Activated CD8-positive, alpha-beta memory T cell treated with anti-CD3 and anti-CD28 coated beads, Interleukin-2, amount 50 U/mL, for 4 hours (primary cell): Measurements from ENCODE around the gene DRD4.

ENCODE experiments used
- DNase-seq: peaks from one replicate; pipeline ENCODE4 v3.0.0-alpha.2; 2020

DRD4 gene

DNA sequence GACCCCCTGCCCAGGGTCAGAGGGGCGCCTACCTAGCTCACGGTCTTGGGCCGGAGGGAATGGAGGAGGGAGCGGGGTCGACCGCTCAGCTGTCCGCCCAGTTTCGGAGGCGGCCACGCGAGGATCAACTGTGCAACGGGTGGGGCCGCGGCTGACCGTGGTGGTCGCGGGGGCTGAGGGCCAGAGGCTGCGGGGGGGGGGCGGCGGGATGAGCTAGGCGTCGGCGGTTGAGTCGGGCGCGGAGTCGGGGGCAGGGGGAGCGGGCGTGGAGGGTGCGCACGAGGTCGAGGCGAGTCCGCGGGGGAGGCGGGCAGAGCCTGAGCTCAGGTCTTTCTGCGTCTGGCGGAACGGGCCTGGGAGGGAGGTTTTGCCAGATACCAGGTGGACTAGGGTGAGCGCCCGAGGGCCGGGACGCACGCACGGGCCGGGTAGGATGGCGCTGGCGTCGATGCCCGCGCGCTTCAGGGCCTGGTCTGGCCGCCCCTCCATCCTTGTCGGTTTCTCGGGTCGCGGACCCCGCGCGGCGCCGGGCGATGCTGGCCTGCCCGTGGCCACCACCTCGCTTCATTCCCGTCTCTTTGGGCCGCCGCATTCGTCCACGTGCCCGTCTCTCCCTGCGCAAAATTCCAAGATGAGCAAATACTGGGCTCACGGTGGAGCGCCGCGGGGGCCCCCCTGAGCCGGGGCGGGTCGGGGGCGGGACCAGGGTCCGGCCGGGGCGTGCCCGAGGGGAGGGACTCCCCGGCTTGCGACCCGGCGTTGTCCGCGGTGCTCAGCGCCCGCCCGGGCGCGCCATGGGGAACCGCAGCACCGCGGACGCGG lies at the start of gene DRD4:
DRD4 (plus strand) TSS at position 759 of the 822 bp plus-strand sequence; CDS start at position 795, 36 bp downstream.
- no peak for DNase-seq

GRCh38 chr11:587546-587945 lies 49.5 kb upstream of the DRD4 start:
- no peak for DNase-seq

DNA sequence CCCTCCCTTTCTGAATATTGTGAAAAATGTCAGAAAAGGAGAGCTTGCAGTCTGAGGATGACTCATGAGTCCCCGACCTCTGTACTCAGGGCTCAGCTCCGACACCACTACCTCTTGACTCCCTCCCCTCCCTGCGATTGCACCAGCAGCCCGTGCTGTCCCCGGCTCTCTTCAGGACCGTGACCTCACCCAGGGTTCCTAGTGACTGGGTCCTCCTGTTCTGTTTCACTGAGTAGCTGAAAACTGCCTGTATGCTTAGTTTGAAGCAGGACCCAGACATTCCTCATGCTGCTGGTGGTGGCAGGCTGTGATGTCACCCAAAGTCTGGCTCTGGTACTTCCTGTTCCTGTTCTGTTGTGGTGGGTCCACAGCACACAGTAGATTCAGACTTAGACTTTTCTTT lies 49.1 kb upstream of the DRD4 start:
- peak; percentile 79 for DNase-seq

DNA sequence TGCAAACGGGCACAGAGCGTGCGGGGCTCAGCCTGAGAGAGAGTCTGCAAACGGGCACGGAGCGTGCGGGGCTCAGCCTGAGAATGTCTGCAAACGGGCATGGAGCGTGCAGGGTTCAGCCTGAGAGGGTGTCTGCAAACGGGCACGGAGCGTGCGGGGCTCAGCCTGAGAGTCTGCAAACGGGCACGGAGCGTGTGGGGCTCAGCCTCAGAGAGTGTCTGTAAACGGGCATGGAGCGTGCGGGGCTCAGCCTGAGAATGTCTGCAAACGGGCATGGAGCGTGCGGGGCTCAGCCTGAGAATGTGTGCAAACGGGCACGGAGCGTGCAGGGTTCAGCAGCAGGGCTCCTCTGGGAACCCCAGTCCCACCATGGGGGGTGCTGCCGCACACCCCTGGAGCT lies 47.3 kb upstream of the DRD4 start:
- DNase-seq, result no peak

GRCh38 chr11:590997-591396 lies 46.1 kb upstream of the DRD4 start:
- no peak for DNase-seq

DNA sequence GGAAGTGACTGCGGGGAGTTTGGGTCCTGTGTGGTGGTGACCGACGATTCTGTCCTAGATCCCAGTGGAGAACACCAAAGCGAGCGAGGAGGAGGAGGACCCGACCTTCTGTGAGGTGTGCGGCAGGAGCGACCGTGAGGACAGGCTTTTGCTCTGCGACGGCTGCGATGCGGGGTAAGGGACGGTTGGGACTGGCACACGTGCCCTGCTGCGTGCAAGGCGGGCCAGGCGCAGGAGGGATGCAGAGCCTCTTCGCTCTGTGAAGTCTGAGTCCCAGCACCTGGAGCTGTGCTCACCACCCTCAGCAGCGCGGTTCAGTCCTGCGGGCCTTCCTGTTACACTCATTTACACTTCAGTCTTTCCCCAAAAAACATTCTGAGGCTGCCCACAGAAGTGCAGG lies 44.6 kb upstream of the DRD4 start:
- DNase-seq, result no peak

GRCh38 chr11:592918-593317 lies 44.2 kb upstream of the DRD4 start:
- no peak for DNase-seq

DNA sequence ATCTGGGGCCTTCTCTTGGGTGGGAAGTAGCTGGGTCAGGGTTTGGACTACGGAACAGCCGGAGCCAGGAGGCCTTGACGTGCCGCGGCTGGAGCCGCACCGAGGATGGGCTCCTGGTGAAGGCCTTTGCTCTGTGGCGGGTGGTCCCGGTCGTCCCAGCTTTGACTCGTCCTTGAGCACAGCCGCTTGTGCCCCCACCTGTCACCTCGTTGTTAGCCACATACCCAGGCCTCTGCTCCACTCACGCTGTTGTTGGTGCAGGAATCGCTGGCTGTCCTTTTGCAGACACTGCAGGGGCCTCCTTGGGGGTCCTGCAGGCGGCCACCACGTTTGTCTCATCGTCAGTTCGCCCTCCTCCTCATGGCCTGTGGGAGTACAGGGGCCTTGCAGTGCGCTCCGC lies 43.7 kb upstream of the DRD4 start:
- DNase-seq, result no peak

- no peak for DNase-seq
Observed at GRCh38 chr11:595400-595799, 41.7 kb upstream of the DRD4 start.

GRCh38 chr11:596374-596773 lies 40.7 kb upstream of the DRD4 start:
- DNase-seq, result no peak

DNA sequence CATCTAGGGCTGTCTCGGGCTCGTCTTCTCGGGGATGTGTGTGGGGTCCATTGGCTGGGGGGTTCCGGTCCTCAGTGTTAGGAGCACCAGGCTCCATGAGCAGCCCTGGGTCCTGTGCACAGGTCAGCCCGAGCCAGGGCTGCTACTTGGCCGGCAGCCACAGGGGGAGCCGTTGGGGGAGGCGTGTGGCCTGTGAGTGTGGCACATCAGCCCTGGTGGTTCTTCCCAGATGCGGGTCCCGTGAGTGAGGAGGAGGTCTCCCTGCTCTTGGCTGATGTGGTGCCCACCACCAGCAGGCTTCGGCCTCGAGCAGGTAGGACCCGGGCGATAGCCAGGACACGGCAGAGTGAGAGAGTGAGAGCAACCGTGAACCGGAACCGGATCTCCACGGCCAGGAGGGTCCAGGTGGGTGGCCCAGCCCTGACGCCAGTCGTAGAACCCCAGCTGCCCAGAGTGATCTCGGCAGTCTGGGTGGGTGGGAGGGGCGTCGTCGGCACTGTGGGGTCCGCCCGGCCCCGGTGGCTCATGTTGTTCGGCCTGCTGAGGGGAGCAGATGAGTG lies 39.8 kb upstream of the DRD4 start:
- DNase-seq, result no peak

- DNase-seq, result no peak
Observed at GRCh38 chr11:598005-598680, 38.9 kb upstream of the DRD4 start.

DNA sequence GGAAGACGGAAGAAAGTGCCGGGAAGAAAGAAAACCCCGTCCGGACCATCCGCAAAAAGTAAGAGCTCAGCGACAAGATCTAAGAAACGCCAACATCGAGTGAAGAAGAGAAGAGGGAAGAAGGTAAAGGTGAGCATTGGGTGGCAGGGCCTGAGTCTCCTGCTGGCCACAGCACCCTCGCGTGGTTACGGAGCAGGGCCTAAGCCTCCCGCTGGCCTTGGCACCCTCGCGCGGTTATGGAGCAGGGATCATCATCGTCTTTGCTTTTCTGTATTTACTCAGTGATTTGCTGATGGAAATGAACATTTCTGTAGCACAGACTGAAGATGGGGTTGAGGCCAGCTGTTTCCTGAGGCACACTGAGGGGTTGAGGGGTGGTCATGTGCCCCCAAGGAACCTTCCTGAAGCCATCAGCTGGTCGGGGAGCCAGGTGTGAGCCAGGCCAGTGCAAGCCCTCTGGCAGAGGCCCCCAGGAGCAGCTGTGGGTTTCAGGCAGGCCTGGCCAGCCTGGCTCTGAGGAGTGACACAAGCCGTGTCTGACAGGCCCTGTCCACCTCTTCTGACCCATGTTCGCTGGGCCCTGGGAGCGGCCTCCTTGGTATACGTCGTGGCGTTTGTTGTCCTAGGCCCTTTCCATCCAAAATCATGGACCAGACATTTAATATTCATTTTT lies 35.4 kb upstream of the DRD4 start:
- no peak for DNase-seq

DNA sequence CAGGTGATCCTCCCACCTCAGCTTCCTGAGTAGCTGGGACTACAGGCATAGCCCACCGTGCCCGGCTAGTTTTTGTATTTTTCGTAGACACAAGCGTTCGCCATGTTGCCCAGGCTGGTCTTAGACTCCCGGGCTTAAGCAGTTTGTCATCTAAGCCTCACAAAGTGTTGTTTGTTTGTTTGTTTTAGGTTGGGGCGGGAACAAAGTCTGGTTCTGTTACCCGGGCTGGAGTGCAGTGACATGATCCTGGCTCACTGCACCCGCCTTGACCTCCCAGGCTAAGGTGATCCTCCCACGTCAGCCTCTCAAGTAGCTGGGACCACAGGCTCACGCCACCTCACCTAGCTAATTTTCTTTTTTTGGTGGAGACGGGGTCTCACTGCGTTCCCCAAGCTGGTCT lies 33.9 kb upstream of the DRD4 start:
- no peak for DNase-seq

GRCh38 chr11:605286-606129 lies 31.6 kb upstream of the DRD4 start:
- DNase-seq, result no peak

GRCh38 chr11:606245-606644 lies 30.8 kb upstream of the DRD4 start:
- no peak for DNase-seq

DNA sequence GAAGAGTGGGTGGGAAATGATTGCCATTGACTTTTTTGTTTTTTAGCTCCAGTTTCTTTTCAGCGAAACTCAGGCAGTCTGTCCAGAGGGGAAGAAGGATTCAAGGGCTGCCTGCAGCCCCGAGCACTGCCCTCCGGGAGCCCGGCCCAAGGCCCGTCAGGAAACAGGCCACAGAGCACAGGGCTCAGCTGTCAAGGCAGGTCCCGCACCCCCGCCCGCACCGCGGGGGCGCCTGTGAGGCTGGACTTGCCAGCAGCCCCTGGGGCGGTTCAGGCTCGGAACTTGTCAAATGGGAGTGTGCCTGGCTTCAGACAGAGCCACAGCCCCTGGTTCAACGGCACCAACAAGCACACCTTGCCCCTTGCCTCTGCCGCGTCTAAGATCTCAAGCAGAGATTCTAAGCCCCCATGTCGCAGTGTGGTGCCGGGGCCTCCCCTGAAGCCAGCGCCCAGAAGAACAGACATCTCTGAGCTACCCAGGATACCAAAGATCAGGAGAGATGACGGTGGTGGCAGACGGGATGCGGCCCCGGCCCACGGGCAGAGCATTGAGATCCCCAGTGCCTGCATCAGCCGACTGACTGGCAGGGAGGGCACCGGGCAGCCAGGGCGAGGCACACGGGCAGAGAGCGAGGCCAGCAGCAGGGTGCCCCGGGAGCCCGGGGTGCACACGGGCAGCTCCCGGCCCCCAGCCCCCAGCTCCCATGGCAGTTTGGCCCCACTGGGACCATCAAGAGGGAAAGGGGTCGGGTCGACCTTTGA lies 29.9 kb upstream of the DRD4 start:
- DNase-seq, result no peak

GRCh38 chr11:607971-608659 lies 29.0 kb upstream of the DRD4 start:
- no peak for DNase-seq

- DNase-seq, result no peak
Observed at GRCh38 chr11:608791-609251, 28.2 kb upstream of the DRD4 start.

DNA sequence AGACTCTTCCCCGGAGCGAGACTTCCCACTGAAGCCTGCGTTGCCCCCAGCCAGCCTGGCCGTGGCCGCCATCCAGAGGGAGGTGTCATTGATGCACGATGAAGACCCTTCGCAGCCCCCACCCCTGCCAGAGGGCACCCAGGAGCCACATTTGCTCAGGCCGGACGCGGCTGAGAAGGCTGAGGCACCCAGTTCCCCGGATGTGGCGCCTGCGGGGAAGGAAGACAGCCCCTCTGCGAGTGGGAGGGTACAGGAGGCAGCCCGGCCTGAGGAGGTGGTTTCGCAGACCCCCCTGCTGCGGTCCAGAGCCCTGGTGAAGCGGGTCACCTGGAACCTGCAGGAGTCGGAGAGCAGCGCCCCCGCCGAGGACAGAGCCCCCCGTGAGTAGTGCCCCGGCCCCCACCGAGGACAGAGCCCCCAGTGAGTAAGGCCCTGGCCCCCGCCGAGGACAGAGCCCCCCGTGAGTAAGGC lies 27.7 kb upstream of the DRD4 start:
- DNase-seq, result no peak
